GM12878 (cell line): ENCODE data around the gene ELOVL5. TPM values are rescaled to one million over a fixed set of nuclear protein-coding genes. Genes with fewer than 3 reads are reported as not detected.

Source experiments
- ATAC-seq: fragments of 200-7000 bp; cut with Tn5 transposase; 3 replicates; pipeline ENCODE4 v1.9.1; 2020; ENCODE audit warnings: mild to moderate bottlenecking, moderate library complexity
- BruUV-seq: library from RNA; stranded (reverse); fragments of 400-500 nt; replicated peaks from 2 replicates; lab custom pipeline; 2021; lab: Mats Ljungman, UMichigan
- CTCF ChIA-PET: fragments of 300-600 bp; sonication (Branson Sonifier 250); formaldehyde crosslinking; extraction: SDS; loops from one replicate; lab custom pipeline; 2021; ENCODE audit warnings: inconsistent platforms; lab: Yijun Ruan, JAX
- POLR2A ChIA-PET: fragments of 350-600 bp; formaldehyde crosslinking; extraction: SDS; loops from one replicate; lab custom pipeline; 2021; ENCODE audit warnings: inconsistent platforms; lab: Charles Lee
- RAD21 ChIA-PET: fragments of 300-600 bp; sonication (Branson Sonifier 250); formaldehyde crosslinking; loops from one replicate; lab custom pipeline; 2023; ENCODE audit warnings: antibody characterized with exemption; ENCODE audit not compliant: unreplicated experiment; lab: Charles Lee
- SMC1A ChIA-PET: fragments of 300-600 bp; sonication (Branson Sonifier 250); formaldehyde crosslinking; loops from one replicate; lab custom pipeline; 2023; ENCODE audit not compliant: unreplicated experiment, uncharacterized antibody; lab: Charles Lee
- DNase-seq: peaks from one replicate; pipeline ENCODE4 v3.0.0-alpha.2; 2011; ENCODE audit warnings: low read depth, low spot score
- FAIRE-seq: peaks from 3 replicates; lab custom pipeline; 2011; peaks lifted over from hg19 to GRCh38; lab: Jason Lieb, UNC
- H2AFZ ChIP-seq: 2 replicates; pipeline ENCODE4 v1.6.0; 2011; ENCODE audit warnings: low read depth, low read length, control low read depth; ENCODE audit not compliant: control insufficient read depth
- H3K27ac ChIP-seq: 2 replicates; pipeline ENCODE4 v1.5.1; 2011; ENCODE audit warnings: control low read depth; ENCODE audit not compliant: control insufficient read depth, insufficient read depth
- H3K27me3 ChIP-seq, 2 experiments: replicated peaks in 1 of 2; 2 replicates each; pipeline versions ENCODE4 v1.6.0 to v1.6.1; 2011; ENCODE audit warnings: low read length in 1 of 2; ENCODE audit not compliant: control insufficient read depth in 2 of 2, insufficient read depth in 2 of 2
- H3K36me3 ChIP-seq, 2 experiments: 2 replicates each; pipeline ENCODE4 v1.5.1; 2011; ENCODE audit warnings: low read length in 1 of 2; ENCODE audit not compliant: control insufficient read depth in 2 of 2, insufficient read depth in 2 of 2
- H3K4me1 ChIP-seq: 2 replicates; pipeline ENCODE4 v1.6.1; 2011; ENCODE audit warnings: mild to moderate bottlenecking, low read length, moderate library complexity, mixed read lengths; ENCODE audit not compliant: control insufficient read depth, insufficient read depth
- H3K4me2 ChIP-seq: 2 replicates; pipeline ENCODE4 v1.6.0; 2011; ENCODE audit warnings: control low read depth; ENCODE audit not compliant: control insufficient read depth, insufficient read depth
- H3K4me3 ChIP-seq: fragments of 200-600 bp; sonication (generic); 2 replicates; pipeline ENCODE4 v1.5.1; 2016
- H3K79me2 ChIP-seq: 2 replicates; pipeline ENCODE4 v1.6.0; 2011; ENCODE audit warnings: low read length; ENCODE audit not compliant: control insufficient read depth, insufficient read depth
- H3K9ac ChIP-seq: 2 replicates; pipeline ENCODE4 v1.8.0; 2011; ENCODE audit warnings: low read length, control low read depth, mixed read lengths; ENCODE audit not compliant: control insufficient read depth, insufficient read depth
- H3K9me3 ChIP-seq: replicated peaks from 3 replicates; pipeline ENCODE4 v1.5.1; 2011; ENCODE audit warnings: mild to moderate bottlenecking, low read length; ENCODE audit not compliant: control insufficient read depth, insufficient read depth
- H4K20me1 ChIP-seq: 2 replicates; pipeline ENCODE4 v1.6.0; 2011; ENCODE audit not compliant: control insufficient read depth, insufficient read depth
- CREB1 ChIP-seq: IDR thresholded peaks from 2 replicates; pipeline ENCODE4 v1.6.1; 2012; ENCODE audit warnings: low read depth, mild to moderate bottlenecking, inconsistent platforms
- DPF2 ChIP-seq: fragments of 450-650 bp; IDR thresholded peaks from 2 replicates; pipeline ENCODE4 v1.6.1; 2017; ENCODE audit warnings: mild to moderate bottlenecking
- EED ChIP-seq: sonication (generic); IDR thresholded peaks from 2 replicates; pipeline ENCODE4 v1.6.1; 2016; ENCODE audit warnings: antibody characterized with exemption, low read depth
- IKZF2 ChIP-seq, 2 experiments: fragments of 450-650 bp; IDR thresholded peaks; 2 replicates each; pipeline ENCODE4 v1.6.1; 2017; ENCODE audit warnings: mild to moderate bottlenecking in 2 of 2, moderate library complexity in 2 of 2
- MTA2 ChIP-seq: fragments of 450-650 bp; IDR thresholded peaks from 2 replicates; pipeline ENCODE4 v1.6.1; 2016; ENCODE audit warnings: low read depth, mild to moderate bottlenecking, moderate library complexity
- NFIC ChIP-seq: IDR thresholded peaks from 2 replicates; pipeline ENCODE4 v1.6.1; 2012; ENCODE audit warnings: low read depth, mild to moderate bottlenecking, inconsistent platforms, low read length, moderate library complexity
- NR2C1 ChIP-seq: fragments of 450-650 bp; IDR thresholded peaks from 2 replicates; pipeline ENCODE4 v1.6.1; 2017; ENCODE audit warnings: antibody characterized with exemption, mild to moderate bottlenecking, moderate library complexity
- NR2F1 ChIP-seq: fragments of 450-650 bp; conservative IDR thresholded peaks from 2 replicates; pipeline ENCODE4 v1.6.1; 2017; ENCODE audit warnings: mild to moderate bottlenecking
- RELB ChIP-seq: fragments of 450-650 bp; IDR thresholded peaks from 2 replicates; pipeline ENCODE4 v1.6.1; 2017; ENCODE audit warnings: low read depth, mild to moderate bottlenecking, moderate library complexity
- RUNX3 ChIP-seq: IDR thresholded peaks from 2 replicates; pipeline ENCODE4 v1.6.1; 2012; ENCODE audit warnings: low read length, inconsistent platforms
- SKIL ChIP-seq: fragments of 450-650 bp; IDR thresholded peaks from 2 replicates; pipeline ENCODE4 v1.6.1; 2017; ENCODE audit warnings: mild to moderate bottlenecking, low read depth, inconsistent platforms; ENCODE audit not compliant: poor library complexity, severe bottlenecking
- ZNF217 ChIP-seq: fragments of 450-650 bp; IDR thresholded peaks from 2 replicates; pipeline ENCODE4 v1.6.1; 2017; ENCODE audit warnings: antibody characterized with exemption, mild to moderate bottlenecking
- ZNF384 ChIP-seq: IDR thresholded peaks from 2 replicates; pipeline ENCODE4 v1.6.1; 2012; ENCODE audit warnings: low read depth, mild to moderate bottlenecking, low read length, improper control_type of control experiment, borderline replicate concordance
- ZNF687 ChIP-seq: fragments of 450-650 bp; IDR thresholded peaks from 2 replicates; pipeline ENCODE4 v1.6.1; 2017; ENCODE audit warnings: mild to moderate bottlenecking, moderate library complexity
- WGBS: methylation state at CpG from one replicate; pipeline ENCODE4 v1.1.6; 2016; ENCODE audit warnings: low lambda C conversion rate; ENCODE audit not compliant: insufficient replicate concordance, insufficient coverage; ENCODE audit errors: missing lambda C conversion rate; 5-methylcytosine and 5-hydroxymethylcytosine counted together
- in situ Hi-C: fragments of 300-500 bp; cut with MboI; formaldehyde crosslinking; loops from 9 replicates; pipeline ENCODE4 v1.14.3; 2018; ENCODE audit warnings: mixed read lengths
- intact Hi-C: fragments of 100-400 bp; cut with micrococcal nuclease; formaldehyde crosslinking; loops from one replicate; pipeline ENCODE4 v1.14.2; 2022; ENCODE audit not compliant: unreplicated experiment
- polyA plus RNA-seq, 11 experiments: library from polyadenylated mRNA; depleted of rRNA in 4 of 11; unstranded in 6 of 11; stranded (reverse) in 5 of 11; fragments of >200 nt; fragmentation: Nextera tagmentation in 4 of 11; fragmentation: Illumina TruSeq in 1 of 11; extraction: Ambion mirVana in 4 of 11; extraction: Trizol in 1 of 11; gene quantifications; 1 replicate in 1 of 11; 2 replicates in 10 of 11; pipeline versions ENCODE4 v1.2.1 to v1.2.3, GENCODE V29; 2011 to 2016; ENCODE audit warnings: inconsistent platforms in 2 of 11, missing spikeins in 2 of 11, low read depth in 1 of 11
- total RNA-seq, 4 experiments: library from RNA; depleted of rRNA in 3 of 4; stranded (reverse); fragments of >200 nt in 3 of 4; fragmentation: Illumina TruSeq in 1 of 4; extraction: Trizol in 1 of 4; gene quantifications; 2 replicates each; pipeline versions ENCODE4 v1.2.1 to v1.2.3, GENCODE V29; 2013 to 2021

ELOVL5 gene
- total and polyA plus RNA-seq, 10 of the 15 experiments (the other 5 are each of a cell fraction or from before 2014, with no cell fraction given) = 156 to 241 (median 196) TPM

- ChIA-PET POLR2A (interaction anchor here (0.6 to 2.5 kb wide), 4 partner anchors 49 to 128 kb away, joined by 3 to 7 read pairs (median 3); no protein-coding TSS in a partner anchor), SMC1A (interaction anchor here (0.9 to 5.6 kb wide), 23 partner anchors 8 to 202 kb away, joined by 3 to 27 read pairs (median 8); no protein-coding TSS in a partner anchor), RAD21 (interaction anchor here (0.7 to 6.2 kb wide), 11 partner anchors 55 to 997 kb away, joined by 3 to 22 read pairs (median 4); no protein-coding TSS in a partner anchor), CTCF (interaction anchor here (0.7 to 2.9 kb wide), 15 partner anchors 13 to 203 kb away, joined by 3 to 10 read pairs (median 5); no protein-coding TSS in a partner anchor)
- ATAC-seq (peak; percentile 73), FAIRE-seq (peak; percentile 75), DNase-seq (no peak)
- Histone ChIP-seq H3K27ac (no peak overlapping the region), H4K20me1 (no peaks in the 10 kb centered on the region), H3K79me2 (no peaks in the 10 kb centered on the region; the same call in 1 of the 2 replicates), H2AFZ (no peak overlapping the region), H3K4me3 (no peak overlapping the region), H3K4me1 (peaks cover 28% of the 10 kb centered on the region), H3K27me3 (no peaks in the 10 kb centered on the region), H3K36me3 (peaks cover 3 to 12% of the 10 kb centered on the region in 2 experiments; a peak in 3 of 4 replicates), H3K4me2 (peak overlapping the region; percentile 28; the same call in 1 of the 2 replicates), H3K9ac (no peak overlapping the region), H3K9me3 (no peaks in the 10 kb centered on the region)
- intact Hi-C loops = loop anchor here (5.0 kb wide), 3 partner anchors 131 to 201 kb away; no protein-coding TSS in a partner anchor
- no TSS peak for BruUV-seq
- TF ChIP-seq RELB (peak; percentile 50), MTA2 (peak; percentile 66), CREB1 (no peak), ZNF384 (peak; percentile 15; the same call in 1 of the 2 replicates), SKIL (peak; percentile 22), RUNX3 (peak; percentile 59), IKZF2 (IDR thresholded peaks at IDR 0.05) (peak; percentile 27 to 51; a peak in 1 of 4 replicates), DPF2 (peak; percentile 60), NFIC (no peak), ZNF217 (no peak), NR2F1 (peak; percentile 51; the same call in 1 of the 2 replicates), NR2C1 (no peak), ZNF687 (peak; percentile 78), EED (no peak; the same call in 1 of the 2 replicates)
- 23% methylated on average over 3 of the region's 3 CpGs for WGBS
- in situ Hi-C loops = loop anchor here (5.0 kb wide), 1 partner anchor 109 kb away; no protein-coding TSS in a partner anchor
Measured at GRCh38 chr6:53281518-53282215, 67.1 kb downstream of the ELOVL5 start.
